DND-41 (cell line): ENCODE data around the gene HCAR3.

Experiments
- ATAC-seq: fragments of 200-7000 bp; cut with Tn5 transposase; 3 replicates; pipeline ENCODE4 v1.9.1; 2021; ENCODE audit warnings: low read depth; ENCODE audit not compliant: insufficient read depth
- DNase-seq: peaks from one replicate; pipeline ENCODE4 v3.0.0-alpha.2; 2020
- H2AFZ ChIP-seq: 2 replicates; pipeline ENCODE4 v1.6.0; 2012; ENCODE audit warnings: low read depth, low read length
- H3K27ac ChIP-seq: 2 replicates; pipeline ENCODE4 v1.5.1; 2012; ENCODE audit warnings: low read length, inconsistent platforms
- H3K27me3 ChIP-seq: fragments of 200-600 bp; sonication (generic); 2 replicates; pipeline ENCODE4 v1.6.0; 2012; ENCODE audit warnings: low read length, mild to moderate bottlenecking, inconsistent platforms; ENCODE audit not compliant: insufficient read depth, poor library complexity
- H3K36me3 ChIP-seq: 2 replicates; pipeline ENCODE4 v1.5.1; 2012; ENCODE audit warnings: low read length, inconsistent platforms; ENCODE audit not compliant: insufficient read depth
- H3K4me1 ChIP-seq: 2 replicates; pipeline ENCODE4 v1.5.1; 2012; ENCODE audit warnings: mild to moderate bottlenecking, low read length; ENCODE audit not compliant: insufficient read depth
- H3K4me2 ChIP-seq: 2 replicates; pipeline ENCODE4 v1.6.0; 2012; ENCODE audit warnings: mild to moderate bottlenecking, moderate library complexity, low read length, inconsistent platforms; ENCODE audit not compliant: insufficient read depth
- H3K4me3 ChIP-seq, 2 experiments: fragments of 200-600 bp in 1 of 2; shearing (Covaris generic) in 1 of 2; 2 replicates each; pipeline ENCODE4 v1.5.1; 2012 to 2016; ENCODE audit warnings: inconsistent platforms in 2 of 2, low read length in 2 of 2, mild to moderate bottlenecking in 2 of 2, low read depth in 1 of 2, moderate library complexity in 1 of 2
- H3K79me2 ChIP-seq: 2 replicates; pipeline ENCODE4 v1.6.0; 2012; ENCODE audit warnings: low read length, inconsistent platforms; ENCODE audit not compliant: insufficient read depth
- H3K9ac ChIP-seq: 2 replicates; pipeline ENCODE4 v1.6.0; 2012; ENCODE audit warnings: low read depth, mild to moderate bottlenecking, inconsistent platforms, low read length, moderate library complexity
- H3K9me3 ChIP-seq: 2 replicates; pipeline ENCODE4 v1.5.1; 2012; ENCODE audit warnings: low read length, moderate library complexity, mild to moderate bottlenecking, inconsistent platforms; ENCODE audit not compliant: insufficient read depth, severe bottlenecking
- H4K20me1 ChIP-seq: 2 replicates; pipeline ENCODE4 v1.6.0; 2012; ENCODE audit warnings: low read length; ENCODE audit not compliant: insufficient read depth
- EZH2 ChIP-seq: IDR thresholded peaks from 3 replicates; pipeline ENCODE4 v1.6.1; 2012; ENCODE audit warnings: borderline replicate concordance, low read depth, mild to moderate bottlenecking, moderate library complexity, low read length, inconsistent platforms; ENCODE audit not compliant: severe bottlenecking
- TF ChIP-seq, protein P1 (sequence below): IDR thresholded peaks from 2 replicates; pipeline ENCODE4 v1.5.1; 2012; ENCODE audit warnings: borderline replicate concordance, low read length, moderate library complexity, mild to moderate bottlenecking; ENCODE audit not compliant: poor library complexity, severe bottlenecking; ENCODE audit errors: extremely low read depth

HCAR3 gene

DNA sequence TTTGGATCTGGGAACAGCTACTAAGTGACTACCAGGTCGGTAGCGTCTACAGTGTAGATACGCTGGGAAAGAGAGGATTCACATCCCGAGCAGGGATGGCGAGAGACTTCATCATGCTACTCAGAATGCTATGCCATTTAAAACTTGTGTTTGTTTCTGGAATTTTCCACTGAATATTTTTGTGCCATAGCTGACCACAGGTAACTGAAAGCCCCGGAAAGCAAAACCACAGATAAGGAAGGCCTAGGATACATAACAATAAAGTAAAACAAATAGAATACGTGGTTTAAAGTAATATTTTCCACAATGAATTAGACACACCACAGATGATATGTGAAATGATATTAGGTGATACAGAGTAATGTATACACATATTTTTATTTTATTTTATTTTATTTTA lies 22.0 kb upstream of the HCAR3 start:
- DNase-seq, result no peak
- Histone ChIP-seq H3K27me3 (no peaks in the 10 kb centered on the region), H3K27ac (no peak overlapping the region), H3K79me2 (no peaks in the 10 kb centered on the region), H3K4me2 (no peak overlapping the region), H3K9me3 (no peaks in the 10 kb centered on the region), H3K36me3 (no peaks in the 10 kb centered on the region), H2AFZ (no peak overlapping the region), H4K20me1 (no peaks in the 10 kb centered on the region), H3K4me1 (no peaks in the 10 kb centered on the region), H3K4me3 (no peak overlapping the region), H3K9ac (no peak overlapping the region)
- TF ChIP-seq, protein P1, sequence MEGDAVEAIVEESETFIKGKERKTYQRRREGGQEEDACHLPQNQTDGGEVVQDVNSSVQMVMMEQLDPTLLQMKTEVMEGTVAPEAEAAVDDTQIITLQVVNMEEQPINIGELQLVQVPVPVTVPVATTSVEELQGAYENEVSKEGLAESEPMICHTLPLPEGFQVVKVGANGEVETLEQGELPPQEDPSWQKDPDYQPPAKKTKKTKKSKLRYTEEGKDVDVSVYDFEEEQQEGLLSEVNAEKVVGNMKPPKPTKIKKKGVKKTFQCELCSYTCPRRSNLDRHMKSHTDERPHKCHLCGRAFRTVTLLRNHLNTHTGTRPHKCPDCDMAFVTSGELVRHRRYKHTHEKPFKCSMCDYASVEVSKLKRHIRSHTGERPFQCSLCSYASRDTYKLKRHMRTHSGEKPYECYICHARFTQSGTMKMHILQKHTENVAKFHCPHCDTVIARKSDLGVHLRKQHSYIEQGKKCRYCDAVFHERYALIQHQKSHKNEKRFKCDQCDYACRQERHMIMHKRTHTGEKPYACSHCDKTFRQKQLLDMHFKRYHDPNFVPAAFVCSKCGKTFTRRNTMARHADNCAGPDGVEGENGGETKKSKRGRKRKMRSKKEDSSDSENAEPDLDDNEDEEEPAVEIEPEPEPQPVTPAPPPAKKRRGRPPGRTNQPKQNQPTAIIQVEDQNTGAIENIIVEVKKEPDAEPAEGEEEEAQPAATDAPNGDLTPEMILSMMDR, result no peak
- TF ChIP-seq EZH2, result no peak
- ATAC-seq, result no peak

DNA sequence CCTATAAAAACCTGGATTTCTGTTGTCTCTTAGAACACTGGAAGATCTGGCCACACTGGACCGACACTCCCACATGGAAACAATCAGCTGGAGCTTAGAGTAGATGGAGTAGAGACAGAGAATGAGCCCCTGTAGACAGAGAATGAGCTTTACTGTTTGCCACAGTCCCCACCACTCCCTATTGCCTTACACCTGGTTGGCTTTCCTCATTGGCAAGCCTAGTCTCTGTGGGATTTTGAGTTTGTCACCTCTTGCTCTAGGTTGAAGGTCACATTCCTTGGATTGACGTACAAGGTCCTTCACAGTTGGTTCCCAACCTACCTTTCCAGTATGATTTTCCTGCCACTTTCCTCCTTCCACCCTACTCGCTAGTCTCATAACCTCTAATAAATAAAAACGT lies 16.0 kb upstream of the HCAR3 start:
- Histone ChIP-seq H2AFZ (no peak overlapping the region), H3K9ac (no peak overlapping the region), H3K79me2 (no peaks in the 10 kb centered on the region), H3K36me3 (no peaks in the 10 kb centered on the region), H3K27ac (no peak overlapping the region), H3K9me3 (no peaks in the 10 kb centered on the region), H3K4me1 (no peaks in the 10 kb centered on the region), H4K20me1 (no peaks in the 10 kb centered on the region), H3K4me3 (no peak overlapping the region), H3K27me3 (no peaks in the 10 kb centered on the region), H3K4me2 (no peak overlapping the region)
- DNase-seq (no peak), ATAC-seq (no peak)
- TF ChIP-seq, protein P1, result no peak

DNA sequence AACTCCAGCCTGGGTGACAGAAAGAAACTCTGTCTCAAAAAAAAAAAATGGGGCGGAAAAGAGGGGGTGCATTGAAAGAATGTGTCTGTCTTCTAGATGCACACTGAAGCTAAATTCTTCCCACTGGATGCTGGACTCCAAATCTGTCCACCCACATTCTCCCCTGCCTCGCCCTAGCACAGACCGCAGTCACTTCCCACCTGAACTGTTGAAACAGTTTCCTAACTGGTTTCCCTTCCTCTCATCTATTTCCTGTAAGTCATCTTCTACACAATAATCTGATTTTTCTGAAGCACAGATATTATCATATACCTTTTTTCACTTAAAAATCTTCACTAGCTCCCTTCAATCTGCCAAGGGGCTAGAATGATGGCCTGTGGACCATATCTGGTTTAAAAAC lies 15.6 kb upstream of the HCAR3 start:
- no peak for TF ChIP-seq EZH2
- TF ChIP-seq, protein P1, result no peak
- Histone ChIP-seq H3K9me3 (no peaks in the 10 kb centered on the region), H3K36me3 (no peaks in the 10 kb centered on the region), H3K9ac (no peak overlapping the region), H3K4me2 (no peak overlapping the region), H3K4me1 (no peaks in the 10 kb centered on the region), H3K27ac (no peak overlapping the region), H2AFZ (no peak overlapping the region), H3K79me2 (no peaks in the 10 kb centered on the region), H4K20me1 (no peaks in the 10 kb centered on the region), H3K27me3 (no peaks in the 10 kb centered on the region), H3K4me3 (no peak overlapping the region)
- ATAC-seq (no peak), DNase-seq (no peak)
